HG03097 (cell line): ENCODE results near the gene RELB.

Experiments used
- ATAC-seq: cut with Tn5 transposase; IDR thresholded peaks from one replicate; pipeline ENCODE4 v1.9.1; 2021; ENCODE audit not compliant: unreplicated experiment, low FRiP score

Gene RELB

GRCh38 chr19:45056831-45057230 lies 55.6 kb downstream of the RELB start:
- ATAC-seq: no peak

- ATAC-seq: no peak
Observed at GRCh38 chr19:45057444-45057843, 56.2 kb downstream of the RELB start.

- ATAC-seq: no peak
Observed at GRCh38 chr19:45058622-45059159, 57.4 kb downstream of the RELB start.

- no peak for ATAC-seq
Observed at GRCh38 chr19:45059258-45059965, 58.1 kb downstream of the RELB start.

- no peak for ATAC-seq
Observed at GRCh38 chr19:45061965-45062364, 60.7 kb downstream of the RELB start.

GRCh38 chr19:45063851-45064801 lies 62.9 kb downstream of the RELB start:
- ATAC-seq: no peak

GRCh38 chr19:45066921-45067661 lies 65.8 kb downstream of the RELB start:
- no peak for ATAC-seq

GRCh38 chr19:45068041-45068440 lies 66.8 kb downstream of the RELB start:
- ATAC-seq: no peak

GRCh38 chr19:45069056-45069455 lies 67.8 kb downstream of the RELB start:
- ATAC-seq: no peak

- ATAC-seq: no peak
Observed at GRCh38 chr19:45070214-45070613, 69.0 kb downstream of the RELB start.

- ATAC-seq: no peak
Observed at GRCh38 chr19:45070861-45071544, 69.7 kb downstream of the RELB start.

- ATAC-seq: no peak
Observed at GRCh38 chr19:45071545-45071938, 70.3 kb downstream of the RELB start.

- ATAC-seq: no peak
Observed at GRCh38 chr19:45071969-45072790, 70.9 kb downstream of the RELB start.

GRCh38 chr19:45074744-45075300 lies 73.6 kb downstream of the RELB start:
- ATAC-seq: no peak

GRCh38 chr19:45075301-45076028 lies 74.2 kb downstream of the RELB start:
- peak; percentile 39 for ATAC-seq

GRCh38 chr19:45076029-45076850 lies 75.0 kb downstream of the RELB start, which contains the start of gene ZNF296:
Gene ZNF296 (minus strand): TSS chr19:45076478. CDS start chr19:45076373, 105 bp downstream.
- peak; percentile 40 for ATAC-seq
